Right lobe of liver (tissue), 4 donors: ENCODE measurements around the gene PNMA8C.

Experiments
- POLR2A ChIP-seq: fragments of 450-650 bp; IDR thresholded peaks from one replicate; pipeline ENCODE4 v1.6.1; 2017; ENCODE audit warnings: antibody characterized with exemption, mild to moderate bottlenecking
- TF ChIP-seq, protein P1 (sequence below), 4 donors: fragments of 200-600 bp in 3 of 4; fragments of 450-650 bp in 1 of 4; IDR thresholded peaks; one replicate each; pipeline versions ENCODE4 v1.5.1 to v1.8.0; 2016 to 2022; ENCODE audit warnings: antibody characterized with exemption in 4 of 4, mild to moderate bottlenecking in 2 of 4
- donor health status: DM: no; HTN: no; CAD: no.
- donor health status: DM: no; HTN: no; CAD: no.
- donor health status: DM: no; HTN: yes; CAD: no.

DNA sequence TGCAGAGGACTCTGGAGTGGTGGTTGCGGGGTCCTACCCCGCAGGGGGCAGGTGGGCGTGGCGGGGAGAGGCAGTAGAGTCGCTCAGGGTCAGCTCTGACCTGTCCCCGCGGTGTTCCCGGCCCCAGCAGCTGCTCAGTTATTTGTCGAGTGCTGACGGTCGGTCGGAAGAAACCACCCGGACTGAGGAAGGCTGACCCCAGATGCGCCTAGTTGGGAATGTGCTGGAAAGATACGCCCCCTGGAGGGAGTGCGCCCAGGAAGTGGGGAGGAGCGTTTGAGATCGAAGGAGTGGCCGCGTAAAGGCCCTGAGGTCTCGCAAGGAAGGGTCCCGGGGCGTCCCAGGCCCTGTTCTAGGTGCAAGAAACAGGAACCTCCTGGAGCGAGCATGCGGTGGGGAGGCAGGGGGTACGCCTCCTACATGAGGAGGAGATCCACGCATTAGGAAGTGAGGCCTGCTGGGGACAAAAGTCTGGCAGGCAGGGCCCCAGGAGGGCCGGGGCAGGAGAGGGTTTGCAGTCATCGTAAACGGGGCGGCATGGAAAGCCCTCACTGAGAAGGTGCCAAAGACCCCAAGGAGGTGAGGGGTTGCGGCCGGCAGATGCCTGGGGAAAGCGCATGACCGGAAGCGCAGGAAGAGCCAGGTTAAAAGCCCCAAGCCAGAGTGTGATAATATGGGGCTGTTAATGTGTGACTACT, 24.5 kb downstream of the PNMA8C start:
- TF ChIP-seq, protein P1, sequence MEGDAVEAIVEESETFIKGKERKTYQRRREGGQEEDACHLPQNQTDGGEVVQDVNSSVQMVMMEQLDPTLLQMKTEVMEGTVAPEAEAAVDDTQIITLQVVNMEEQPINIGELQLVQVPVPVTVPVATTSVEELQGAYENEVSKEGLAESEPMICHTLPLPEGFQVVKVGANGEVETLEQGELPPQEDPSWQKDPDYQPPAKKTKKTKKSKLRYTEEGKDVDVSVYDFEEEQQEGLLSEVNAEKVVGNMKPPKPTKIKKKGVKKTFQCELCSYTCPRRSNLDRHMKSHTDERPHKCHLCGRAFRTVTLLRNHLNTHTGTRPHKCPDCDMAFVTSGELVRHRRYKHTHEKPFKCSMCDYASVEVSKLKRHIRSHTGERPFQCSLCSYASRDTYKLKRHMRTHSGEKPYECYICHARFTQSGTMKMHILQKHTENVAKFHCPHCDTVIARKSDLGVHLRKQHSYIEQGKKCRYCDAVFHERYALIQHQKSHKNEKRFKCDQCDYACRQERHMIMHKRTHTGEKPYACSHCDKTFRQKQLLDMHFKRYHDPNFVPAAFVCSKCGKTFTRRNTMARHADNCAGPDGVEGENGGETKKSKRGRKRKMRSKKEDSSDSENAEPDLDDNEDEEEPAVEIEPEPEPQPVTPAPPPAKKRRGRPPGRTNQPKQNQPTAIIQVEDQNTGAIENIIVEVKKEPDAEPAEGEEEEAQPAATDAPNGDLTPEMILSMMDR (IDR thresholded peaks at IDR 0.05): peak in 3 of 4 donors; percentile 26 to 46 (median 36)
- peak; percentile 16 for TF ChIP-seq POLR2A
